ENCODE measurements around the gene TFCP2L1. TPM values are rescaled to one million over a fixed set of nuclear protein-coding genes. Genes with fewer than 3 reads are reported as not detected.
A peak's percentile ranks its signal among the peaks of the same experiment; 100 is the strongest.

TFCP2L1 gene
- polyA plus RNA-seq, 3 donors: 0.03 to 0.24 TPM; not detected in 1

DNA sequence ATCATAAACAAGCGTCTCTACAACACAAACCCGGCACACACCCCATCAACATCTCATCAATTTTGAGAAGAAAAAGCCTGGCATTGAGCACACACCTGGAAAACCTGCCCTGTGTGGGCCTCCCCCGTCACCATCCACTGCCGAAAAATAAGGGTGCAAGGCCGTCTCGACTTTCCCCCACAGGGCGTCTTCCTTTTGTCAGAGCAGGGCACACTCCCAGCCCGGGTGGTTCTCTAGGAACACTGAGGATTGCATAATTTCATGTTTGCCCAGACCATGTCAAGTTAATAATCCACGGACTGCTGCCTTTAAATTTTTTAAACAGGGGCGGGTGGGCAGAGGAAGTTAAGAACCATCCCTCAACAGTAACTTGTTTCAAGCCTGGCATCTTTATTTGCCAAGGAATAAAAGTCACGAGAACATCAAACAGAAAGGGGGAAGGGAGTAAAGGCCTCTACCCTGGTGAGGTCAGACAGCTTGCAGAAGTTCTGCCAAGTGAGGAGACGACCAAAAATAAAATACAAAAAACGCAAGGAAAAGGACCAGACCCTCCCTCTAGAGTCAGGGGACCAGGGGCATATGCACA lies 2.1 kb downstream of the TFCP2L1 start:
- peaks cover 0 to 13% (median 7%) of the 10 kb centered on the region in 7 donors for H3K9me3 Mint-ChIP-seq

DNA sequence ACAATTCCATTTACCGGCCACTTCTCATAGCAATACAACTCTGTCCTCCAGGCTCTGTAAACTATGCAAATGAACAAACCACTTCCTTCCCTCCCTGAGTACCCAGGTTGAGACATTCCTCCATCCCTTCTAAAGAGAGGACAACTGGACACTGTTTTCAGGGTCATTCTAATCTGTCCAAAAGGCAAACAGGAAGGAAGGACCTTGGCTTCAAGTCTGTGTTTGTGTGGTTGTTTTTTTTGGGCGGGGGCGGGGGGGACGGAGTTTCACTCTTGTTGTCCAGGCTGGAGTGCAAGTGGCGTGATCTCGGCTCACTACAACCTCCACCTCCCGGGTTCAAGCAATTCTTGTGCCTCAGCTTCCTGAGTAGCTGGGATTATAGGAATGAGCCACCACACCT lies 3.3 kb downstream of the TFCP2L1 start:
- peaks cover 8 to 19% of the 10 kb centered on the region in 2 donors for H3K36me3 Mint-ChIP-seq
- Histone ChIP-seq H2AFZ (ENCODE audit: insufficient read depth, low read depth, low read length, poor library complexity, severe bottlenecking) (no peak overlapping the region), H3K79me2 (ENCODE audit: insufficient read depth, low read length) (no peaks in the 10 kb centered on the region), H3K27ac (ENCODE audit: low read depth in 1 of 2, low read length in 2 of 2) (no peak overlapping the region), H4K20me1 (ENCODE audit: insufficient read depth, low read length) (no peaks in the 10 kb centered on the region), H3K4me2 (replicated peaks; ENCODE audit: extremely low read depth, low read length, poor library complexity, severe bottlenecking) (no peak overlapping the region), H3K9me3 (replicated peaks in 1 of 2; ENCODE audit: control insufficient read depth in 1 of 2, insufficient read depth in 1 of 2, low read length in 2 of 2) (no peaks in the 10 kb centered on the region), H3K9ac (ENCODE audit: insufficient read depth, low read length, poor library complexity, severe bottlenecking) (no peak overlapping the region), H3K36me3 (replicated peaks in 1 of 2; ENCODE audit: control insufficient read depth in 1 of 2, insufficient read depth in 2 of 2, low read length in 2 of 2) (no peaks in the 10 kb centered on the region), H3K4me3 (replicated peaks in 1 of 3; ENCODE audit: low read depth in 2 of 3, low read length in 3 of 3) (no peak overlapping the region), H3K4me1 (ENCODE audit: control insufficient read depth in 1 of 2, insufficient read depth in 2 of 2, low read length in 2 of 2) (peaks cover 43 to 45% of the 10 kb centered on the region in 2 donors), H3K27me3 (ENCODE audit: control insufficient read depth in 2 of 2, insufficient read depth in 2 of 2, low read length in 2 of 2) (peaks cover 20 to 44% of the 10 kb centered on the region in 2 donors)
- peaks cover 49% of the 10 kb centered on the region for H3K4me1 Mint-ChIP-seq
- H3K4me3 Mint-ChIP-seq: peak overlapping the region in 1 of 2 donors; percentile 85
- H3K27me3 Mint-ChIP-seq (ENCODE audit: low read depth in 3 of 3): peaks cover 44 to 50% (median 49%) of the 10 kb centered on the region in 3 donors
- H3K9me3 Mint-ChIP-seq: peaks cover 0 to 13% (median 7%) of the 10 kb centered on the region in 7 donors
- TF ChIP-seq, protein P1, sequence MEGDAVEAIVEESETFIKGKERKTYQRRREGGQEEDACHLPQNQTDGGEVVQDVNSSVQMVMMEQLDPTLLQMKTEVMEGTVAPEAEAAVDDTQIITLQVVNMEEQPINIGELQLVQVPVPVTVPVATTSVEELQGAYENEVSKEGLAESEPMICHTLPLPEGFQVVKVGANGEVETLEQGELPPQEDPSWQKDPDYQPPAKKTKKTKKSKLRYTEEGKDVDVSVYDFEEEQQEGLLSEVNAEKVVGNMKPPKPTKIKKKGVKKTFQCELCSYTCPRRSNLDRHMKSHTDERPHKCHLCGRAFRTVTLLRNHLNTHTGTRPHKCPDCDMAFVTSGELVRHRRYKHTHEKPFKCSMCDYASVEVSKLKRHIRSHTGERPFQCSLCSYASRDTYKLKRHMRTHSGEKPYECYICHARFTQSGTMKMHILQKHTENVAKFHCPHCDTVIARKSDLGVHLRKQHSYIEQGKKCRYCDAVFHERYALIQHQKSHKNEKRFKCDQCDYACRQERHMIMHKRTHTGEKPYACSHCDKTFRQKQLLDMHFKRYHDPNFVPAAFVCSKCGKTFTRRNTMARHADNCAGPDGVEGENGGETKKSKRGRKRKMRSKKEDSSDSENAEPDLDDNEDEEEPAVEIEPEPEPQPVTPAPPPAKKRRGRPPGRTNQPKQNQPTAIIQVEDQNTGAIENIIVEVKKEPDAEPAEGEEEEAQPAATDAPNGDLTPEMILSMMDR (IDR thresholded peaks at IDR 0.05): no peak
- no peak for DNase-seq
- intact Hi-C loops (cut with micrococcal nuclease): no loop called here
- 73% methylated on average over 3 of the region's 7 CpGs for WGBS (ENCODE audit: insufficient coverage)
- peak overlapping the region in 1 of 7 donors; percentile 68 for H3K27ac Mint-ChIP-seq

More for the DNA sequence above, 2.1 kb downstream of the TFCP2L1 start:
- peaks cover 8 to 19% of the 10 kb centered on the region in 2 donors for H3K36me3 Mint-ChIP-seq
- peaks cover 20 to 44% of the 10 kb centered on the region in 2 donors for H3K27me3 ChIP-seq (ENCODE audit: control insufficient read depth in 2 of 2, insufficient read depth in 2 of 2, low read length in 2 of 2)
- DNase-seq: no peak
- H4K20me1 ChIP-seq (ENCODE audit: insufficient read depth, low read length): no peaks in the 10 kb centered on the region
- H3K4me3 Mint-ChIP-seq: peak overlapping the region; percentile 24 to 85
- H3K9ac ChIP-seq (ENCODE audit: insufficient read depth, low read length, poor library complexity, severe bottlenecking): no peak overlapping the region
- H3K9me3 ChIP-seq (replicated peaks in 1 of 2; ENCODE audit: control insufficient read depth in 1 of 2, insufficient read depth in 1 of 2, low read length in 2 of 2): no peaks in the 10 kb centered on the region
- H3K4me2 ChIP-seq (replicated peaks; ENCODE audit: extremely low read depth, low read length, poor library complexity, severe bottlenecking): no peak overlapping the region
- H3K79me2 ChIP-seq (ENCODE audit: insufficient read depth, low read length): no peaks in the 10 kb centered on the region
- peaks cover 55 to 57% of the 10 kb centered on the region in 2 donors for H3K4me1 ChIP-seq (ENCODE audit: control insufficient read depth in 1 of 2, insufficient read depth in 2 of 2, low read length in 2 of 2)
- no peak overlapping the region for H3K4me3 ChIP-seq (replicated peaks in 1 of 3; ENCODE audit: low read depth in 2 of 3, low read length in 3 of 3)
- H3K27me3 Mint-ChIP-seq (ENCODE audit: low read depth in 3 of 3): peaks cover 44 to 50% (median 49%) of the 10 kb centered on the region in 3 donors
- no peak overlapping the region for H3K27ac ChIP-seq (ENCODE audit: low read depth in 1 of 2, low read length in 2 of 2)
- WGBS (ENCODE audit: insufficient coverage): 73% methylated on average over 9 of the region's 13 CpGs
- peaks cover 61% of the 10 kb centered on the region for H3K4me1 Mint-ChIP-seq
- TF ChIP-seq, protein P1 (IDR thresholded peaks at IDR 0.05): no peak
- H3K27ac Mint-ChIP-seq: peak overlapping the region in 1 of 7 donors; percentile 57
- H3K36me3 ChIP-seq (replicated peaks in 1 of 2; ENCODE audit: control insufficient read depth in 1 of 2, insufficient read depth in 2 of 2, low read length in 2 of 2): no peaks in the 10 kb centered on the region
- intact Hi-C loops (cut with micrococcal nuclease): no loop called here
- no peak overlapping the region for H2AFZ ChIP-seq (ENCODE audit: insufficient read depth, low read depth, low read length, poor library complexity, severe bottlenecking)

Data from CD14-positive monocyte (primary cell).